H1 (cell line): ENCODE data around the gene RPL31. TPM values are rescaled to one million over a fixed set of nuclear protein-coding genes. Genes with fewer than 3 reads are reported as not detected.
A peak's percentile ranks its signal among the peaks of the same experiment; 100 is the strongest.

Source experiments
- CTCF ChIA-PET: fragments of 300-600 bp; sonication (Branson Sonifier 250); formaldehyde crosslinking; loops from one replicate; lab custom pipeline; 2021; ENCODE audit not compliant: partially characterized antibody; lab: Charles Lee
- POLR2A ChIA-PET: fragments of 300-600 bp; sonication (Branson Sonifier 250); formaldehyde crosslinking; loops from one replicate; lab custom pipeline; 2021; ENCODE audit warnings: inconsistent platforms; ENCODE audit not compliant: partially characterized antibody; lab: Charles Lee
- DNase-seq, 2 experiments: peaks; one replicate each; pipeline versions ENCODE4 v3.0.0 to v3.0.0-alpha.2; 2010 to 2022; ENCODE audit warnings: low spot score in 2 of 2, low read depth in 1 of 2, mixed read lengths in 1 of 2
- FAIRE-seq: peaks from 2 replicates; lab custom pipeline; 2011; peaks lifted over from hg19 to GRCh38; lab: Jason Lieb, UNC
- H2AFZ ChIP-seq: 2 replicates; pipeline ENCODE4 v1.8.1; 2012; ENCODE audit warnings: low read length, inconsistent platforms
- H2AK5ac ChIP-seq: 2 replicates; pipeline ENCODE4 v1.6.1; 2013; ENCODE audit warnings: low read depth, low read length
- H2BK120ac ChIP-seq: replicated peaks from 2 replicates; pipeline ENCODE3; 2013; ENCODE audit warnings: low read depth, low read length, inconsistent platforms
- H2BK12ac ChIP-seq: 2 replicates; pipeline ENCODE4 v1.6.1; 2013; ENCODE audit warnings: low read depth, low read length
- H2BK15ac ChIP-seq: 2 replicates; pipeline ENCODE4 v1.6.1; 2013; ENCODE audit warnings: low read length
- H2BK20ac ChIP-seq: 2 replicates; pipeline ENCODE4 v1.6.1; 2013; ENCODE audit warnings: low read length
- H2BK5ac ChIP-seq: 2 replicates; pipeline ENCODE4 v1.6.1; 2013; ENCODE audit warnings: low read depth, low read length
- H3K14ac ChIP-seq: 2 replicates; pipeline ENCODE4 v1.6.1; 2013; ENCODE audit warnings: inconsistent platforms; ENCODE audit not compliant: insufficient read length
- H3K18ac ChIP-seq: 2 replicates; pipeline ENCODE4 v1.6.1; 2013; ENCODE audit warnings: low read length; ENCODE audit errors: extremely low read depth
- H3K23ac ChIP-seq: 2 replicates; pipeline ENCODE4 v1.6.1; 2013; ENCODE audit warnings: inconsistent platforms; ENCODE audit not compliant: insufficient read length
- H3K23me2 ChIP-seq: 2 replicates; pipeline ENCODE4 v1.6.1; 2013; ENCODE audit warnings: low read depth, low read length
- H3K27ac ChIP-seq: 2 replicates; pipeline ENCODE4 v1.6.1; 2011; ENCODE audit warnings: low read depth, low read length, inconsistent platforms
- H3K27me3 ChIP-seq, 4 experiments: replicated peaks in 1 of 4; 1 replicate in 1 of 4; 2 replicates in 3 of 4; pipeline versions ENCODE4 v1.6.1 to v1.8.1; 2011 to 2013; ENCODE audit warnings: low read length in 3 of 4, mild to moderate bottlenecking in 3 of 4, inconsistent platforms in 2 of 4, mixed read lengths in 2 of 4, moderate library complexity in 1 of 4; ENCODE audit not compliant: control insufficient read depth in 3 of 4, insufficient read depth in 3 of 4; ENCODE audit errors: extremely low read depth in 1 of 4
- H3K36me3 ChIP-seq, 4 experiments: 2 replicates each; pipeline versions ENCODE4 v1.6.1 to v1.8.1; 2011 to 2013; ENCODE audit warnings: mild to moderate bottlenecking in 4 of 4, low read length in 3 of 4, moderate library complexity in 2 of 4, control low read depth in 1 of 4, inconsistent platforms in 1 of 4; ENCODE audit not compliant: insufficient read depth in 4 of 4, control insufficient read depth in 2 of 4
- H3K4ac ChIP-seq: replicated peaks from 2 replicates; pipeline ENCODE3; 2013; ENCODE audit warnings: low read length, low read depth, mixed read lengths, inconsistent platforms; ENCODE audit not compliant: insufficient read length
- H3K4me1 ChIP-seq, 4 experiments: replicated peaks in 1 of 4; 1 replicate in 1 of 4; 2 replicates in 3 of 4; pipeline versions ENCODE4 v1.6.1 to v1.8.1; 2011 to 2013; ENCODE audit warnings: low read length in 3 of 4, inconsistent platforms in 2 of 4, mixed read lengths in 1 of 4; ENCODE audit not compliant: insufficient read depth in 4 of 4, control insufficient read depth in 3 of 4
- H3K4me2 ChIP-seq, 2 experiments: 2 replicates each; pipeline versions ENCODE4 v1.6.1 to v1.8.1; 2011 to 2013; ENCODE audit warnings: low read depth in 2 of 2, low read length in 2 of 2, control low read depth in 1 of 2, inconsistent platforms in 1 of 2, mild to moderate bottlenecking in 1 of 2; ENCODE audit not compliant: insufficient read depth in 1 of 2
- H3K4me3 ChIP-seq, 4 experiments: fragments of 200-600, 300-600 bp in 1 of 4; sonication (generic), shearing (Covaris generic), sonication (Bioruptor Twin) in 1 of 4; 2 replicates each; pipeline versions ENCODE4 v1.5.1 to v1.8.1; 2011 to 2016; ENCODE audit warnings: low read length in 4 of 4, low read depth in 3 of 4, control low read depth in 2 of 4, inconsistent platforms in 2 of 4, mild to moderate bottlenecking in 2 of 4, mixed read lengths in 1 of 4, moderate library complexity in 1 of 4; ENCODE audit not compliant: insufficient read depth in 2 of 4; ENCODE audit errors: extremely low read depth in 1 of 4
- H3K56ac ChIP-seq: replicated peaks from 2 replicates; pipeline ENCODE3; 2013; ENCODE audit warnings: low read depth, mild to moderate bottlenecking, mixed read lengths, low read length, inconsistent platforms; ENCODE audit not compliant: insufficient read length
- H3K79me1 ChIP-seq: 2 replicates; pipeline ENCODE4 v1.6.1; 2013; ENCODE audit warnings: low read depth, low read length, control low read depth
- H3K79me2 ChIP-seq, 2 experiments: 2 replicates each; pipeline versions ENCODE4 v1.6.1 to v1.8.1; 2012 to 2013; ENCODE audit warnings: low read length in 2 of 2, mild to moderate bottlenecking in 2 of 2, inconsistent platforms in 1 of 2; ENCODE audit not compliant: insufficient read depth in 2 of 2, control insufficient read depth in 1 of 2
- H3K9ac ChIP-seq, 4 experiments: replicated peaks in 1 of 4; 1 replicate in 1 of 4; 2 replicates in 3 of 4; pipeline versions ENCODE4 v1.6.1 to v1.8.1; 2011 to 2013; ENCODE audit warnings: low read depth in 3 of 4, low read length in 3 of 4, control low read depth in 2 of 4, mild to moderate bottlenecking in 2 of 4, moderate library complexity in 2 of 4, inconsistent platforms in 1 of 4; ENCODE audit errors: extremely low read depth in 1 of 4
- H3K9me3 ChIP-seq, 2 experiments: 2 replicates each; pipeline versions ENCODE4 v1.6.1 to v1.8.1; 2012 to 2013; ENCODE audit warnings: mild to moderate bottlenecking in 2 of 2, moderate library complexity in 2 of 2, control low read depth in 1 of 2, inconsistent platforms in 1 of 2, low read depth in 1 of 2, low read length in 1 of 2, mixed read lengths in 1 of 2; ENCODE audit not compliant: insufficient read depth in 2 of 2
- H4K20me1 ChIP-seq, 2 experiments: replicated peaks in 1 of 2; 2 replicates each; pipeline versions ENCODE3 to v1.8.1; 2011 to 2013; ENCODE audit warnings: inconsistent platforms in 2 of 2, low read length in 2 of 2, mild to moderate bottlenecking in 1 of 2; ENCODE audit not compliant: insufficient read depth in 2 of 2, control insufficient read depth in 1 of 2
- H4K5ac ChIP-seq: 2 replicates; pipeline ENCODE4 v1.6.1; 2013; ENCODE audit warnings: low read length, low read depth, mixed read lengths, inconsistent platforms; ENCODE audit not compliant: insufficient read length
- H4K8ac ChIP-seq: 2 replicates; pipeline ENCODE4 v1.8.0; 2013; ENCODE audit warnings: mild to moderate bottlenecking, moderate library complexity, low read length, inconsistent platforms; ENCODE audit not compliant: insufficient read depth; ENCODE audit errors: extremely low read depth
- H4K91ac ChIP-seq: replicated peaks from 2 replicates; pipeline ENCODE3; 2013; ENCODE audit warnings: low read length, mixed read lengths, inconsistent platforms; ENCODE audit not compliant: insufficient read length
- KDM1A ChIP-seq: fragments of 200-600, 300-600 bp; sonication (generic); IDR thresholded peaks from 2 replicates; pipeline ENCODE4 v1.7.1; 2016; ENCODE audit warnings: mild to moderate bottlenecking, low read length, borderline replicate concordance
- WGBS, 2 experiments: shearing (Covaris generic) in 1 of 2; methylation state at CpG; one replicate each; pipeline versions ENCODE4 v1.1.6 to v1.1.7; 2013 to 2015; ENCODE audit warnings: low lambda C conversion rate in 2 of 2, mixed read lengths in 2 of 2, inconsistent platforms in 1 of 2, low coverage in 1 of 2, missing lambda C conversion rate in 1 of 2; ENCODE audit not compliant: insufficient replicate concordance in 2 of 2, insufficient coverage in 1 of 2, insufficient read length in 1 of 2; ENCODE audit errors: extremely low coverage in 1 of 2, missing lambda C conversion rate in 1 of 2; 5-methylcytosine and 5-hydroxymethylcytosine counted together
- polyA plus RNA-seq, 7 experiments: library from polyadenylated mRNA; depleted of rRNA in 3 of 7; stranded (reverse) in 5 of 7; unstranded in 2 of 7; fragments of >200 nt in 5 of 7; fragments of 200-250 nt in 2 of 7; gene quantifications; 1 replicate in 5 of 7; 2 replicates in 1 of 7; 4 replicates in 1 of 7; pipeline versions ENCODE4 v1.2.1 to v1.2.3, GENCODE V29; 2011 to 2013; ENCODE audit warnings: missing spikeins in 2 of 7, mixed read lengths in 2 of 7
- total RNA-seq: library from RNA; stranded (reverse); fragmentation: NEBNext Ultra II Directional; extraction: Animal tissue kit (Norgen Biotek cat#: 25700); gene quantifications from 2 replicates; pipeline ENCODE4 v1.2.1, GENCODE V29; 2021

RPL31 gene
- total and polyA plus RNA-seq, 2 of the 8 experiments (the other 6 are each of a cell fraction or from before 2014, with no cell fraction given), result 1,463 to 1,722 TPM

- Histone ChIP-seq H3K18ac (no peak overlapping the region), H3K4me2 (no peak overlapping the region), H4K8ac (no peak overlapping the region), H4K20me1 (no peaks in the 10 kb centered on the region), H2AFZ (no peak overlapping the region), H4K5ac (no peak overlapping the region), H2BK20ac (no peak overlapping the region), H2BK5ac (no peak overlapping the region), H3K4me1 (peaks cover 0 to 9% (median 4%) of the 10 kb centered on the region in 4 experiments; a peak in 5 of 7 replicates), H3K56ac (no peak overlapping the region), H3K4me3 (no peak overlapping the region), H3K9ac (no peak overlapping the region), H2BK15ac (0 out of 2 replicates have a peak overlapping the region, but pooled peaks have one; percentile 72), H3K14ac (no peak overlapping the region), H2BK12ac (peak overlapping the region; percentile 27; the same call in 1 of the 2 replicates), H2AK5ac (no peak overlapping the region), H3K9me3 (no peaks in the 10 kb centered on the region), H3K23me2 (no peaks in the 10 kb centered on the region), H2BK120ac (no peak overlapping the region), H3K27ac (no peak overlapping the region), H3K23ac (no peak overlapping the region), H4K91ac (no peak overlapping the region), H3K79me1 (no peaks in the 10 kb centered on the region), H3K4ac (no peak overlapping the region), H3K36me3 (no peaks in the 10 kb centered on the region), H3K27me3 (no peaks in the 10 kb centered on the region), H3K79me2 (no peaks in the 10 kb centered on the region)
- no peak for FAIRE-seq
- no peak for DNase-seq
- no peak for TF ChIP-seq KDM1A
- WGBS, 2 experiments, result 91% methylated on average over 11 of the region's 11 CpGs; no CpG with 5 or more reads in 1 of the 2 experiments
- ChIA-PET POLR2A (no interaction called here), CTCF (no interaction called here)
These were observed 48.6 kb upstream of the RPL31 start for GRCh38 chr2:100953406-100954043.
